ENCODE measurements around the gene MRPS7. TPM values are rescaled to one million over a fixed set of nuclear protein-coding genes. Genes with fewer than 3 reads are reported as not detected.
A peak's percentile ranks its signal among the peaks of the same experiment; 100 is the strongest.

MRPS7 gene
- total RNA-seq, 1 experiment from 2014 or later = 94.7 TPM

- CTCF ChIA-PET = interaction anchor here (1.6 to 5.6 kb wide), 4 partner anchors 9 to 163 kb away, joined by 4 to 56 read pairs (median 22); partner anchors contain the start of gene MIF4GD
- Mint-ChIP-seq H3K27me3 (ENCODE audit: low read depth) (no peaks in the 10 kb centered on the region), H3K4me1 (peaks cover 44% of the 10 kb centered on the region), H3K9me3 (peaks cover 15% of the 10 kb centered on the region), H3K27ac (peak overlapping the region; percentile 78), H3K4me3 (no peak overlapping the region), H3K36me3 (peaks cover 24% of the 10 kb centered on the region)
- TF ChIP-seq ZMAT4 (CRISPR knock-in tag; IDR thresholded peaks at IDR 0.05) (no peak), IRF1 (CRISPR knock-in tag; IDR thresholded peaks at IDR 0.05) (no peak), USF1 (CRISPR knock-in tag; IDR thresholded peaks at IDR 0.05) (no peak), TEAD4 (CRISPR knock-in tag; IDR thresholded peaks at IDR 0.05) (no peak)
- POLR2A ChIA-PET = interaction anchor here (0.6 to 1.4 kb wide), 4 partner anchors 9 to 164 kb away, joined by 3 to 7 read pairs (median 4); partner anchors contain the start of genes GGA3, MRPS7 and NT5C
- no peak for ATAC-seq
- DNase-seq (ENCODE audit: low spot score) = no peak
These were observed 12.1 kb upstream of the MRPS7 start for GRCh38 chr17:75249564-75249963.

- Mint-ChIP-seq H3K4me1 (peaks cover 48% of the 10 kb centered on the region), H3K27ac (peak overlapping the region; percentile 78), H3K9me3 (peaks cover 15% of the 10 kb centered on the region), H3K4me3 (no peak overlapping the region), H3K27me3 (ENCODE audit: low read depth) (no peaks in the 10 kb centered on the region), H3K36me3 (peaks cover 23% of the 10 kb centered on the region)
- ChIA-PET POLR2A (interaction anchor here (0.6 to 1.4 kb wide), 4 partner anchors 10 to 163 kb away, joined by 3 to 7 read pairs (median 4); partner anchors contain the start of genes GGA3, MRPS7 and NT5C), CTCF (interaction anchor here (1.6 to 5.6 kb wide), 4 partner anchors 10 to 162 kb away, joined by 4 to 56 read pairs (median 22); partner anchors contain the start of gene MIF4GD)
- TF ChIP-seq CREM (CRISPR knock-in tag; IDR thresholded peaks at IDR 0.05) = no peak
- TF ChIP-seq ZNF425 (CRISPR knock-in tag; conservative IDR thresholded peaks at IDR 0.05) = no peak
- TF ChIP-seq PRRX2 (CRISPR knock-in tag; IDR thresholded peaks at IDR 0.05) = no peak
- TF ChIP-seq E2F4 (CRISPR knock-in tag; IDR thresholded peaks at IDR 0.05; ENCODE audit: borderline replicate concordance, low read depth) = no peak
- no peak for TF ChIP-seq KAT7 (CRISPR knock-in tag; IDR thresholded peaks at IDR 0.05; ENCODE audit: borderline replicate concordance)
- TF ChIP-seq NR3C1 (CRISPR knock-in tag; conservative IDR thresholded peaks at IDR 0.05; ENCODE audit: low read depth) = no peak
- no peak for TF ChIP-seq RELA (CRISPR knock-in tag; IDR thresholded peaks at IDR 0.05; ENCODE audit: borderline replicate concordance)
- TF ChIP-seq ZMAT4 (CRISPR knock-in tag; IDR thresholded peaks at IDR 0.05) = no peak
- TF ChIP-seq ETV6 (CRISPR knock-in tag; IDR thresholded peaks at IDR 0.05) = no peak
- TF ChIP-seq ZNF532 (CRISPR knock-in tag; IDR thresholded peaks at IDR 0.05; ENCODE audit: borderline replicate concordance) = no peak
- DNase-seq (ENCODE audit: low spot score) (no peak), ATAC-seq (no peak)
These were observed 11.6 kb upstream of the MRPS7 start for GRCh38 chr17:75250009-75250471.
